Mesenchymal stem cell (in vitro differentiated cells and primary cell): ENCODE results near the gene HLCS.
"Not testable (repeated sequence)": the region's sequence is repeated elsewhere in the genome, so short reads cannot be mapped to it uniquely, and the experiment has no call there.

Source experiments
- DNase-seq: peaks from one replicate; pipeline ENCODE4 v3.0.0-alpha.2; 2013
- H2AFZ ChIP-seq: one replicate; pipeline ENCODE4 v1.6.1; 2013; ENCODE audit warnings: low read depth, mild to moderate bottlenecking, control low read depth, inconsistent platforms, low read length, moderate library complexity
- H2AK5ac ChIP-seq: 2 replicates; pipeline ENCODE4 v1.6.1; 2013; ENCODE audit warnings: low read length, moderate library complexity, mild to moderate bottlenecking, inconsistent platforms; ENCODE audit not compliant: severe bottlenecking
- H2BK120ac ChIP-seq: one replicate; pipeline ENCODE4 v1.6.1; 2013; ENCODE audit warnings: low read depth, mild to moderate bottlenecking, inconsistent platforms, low read length, moderate library complexity
- H2BK12ac ChIP-seq, 2 experiments: one replicate each; pipeline ENCODE4 v1.6.1; 2013; ENCODE audit warnings: inconsistent platforms in 2 of 2, low read length in 2 of 2, mild to moderate bottlenecking in 2 of 2, moderate library complexity in 2 of 2, control low read depth in 1 of 2
- H2BK15ac ChIP-seq: one replicate; pipeline ENCODE4 v1.6.1; 2013; ENCODE audit warnings: mild to moderate bottlenecking, low read depth, inconsistent platforms; ENCODE audit not compliant: poor library complexity, severe bottlenecking
- H2BK5ac ChIP-seq: 2 replicates; pipeline ENCODE4 v1.6.1; 2013; ENCODE audit warnings: low read depth, mild to moderate bottlenecking, low read length, control low read depth, inconsistent platforms; ENCODE audit not compliant: poor library complexity, severe bottlenecking
- H3K14ac ChIP-seq, 2 experiments: one replicate each; pipeline ENCODE4 v1.6.1; 2013; ENCODE audit warnings: inconsistent platforms in 2 of 2, low read length in 2 of 2, control low read depth in 1 of 2, mild to moderate bottlenecking in 1 of 2, moderate library complexity in 1 of 2
- H3K18ac ChIP-seq, 2 experiments: one replicate each; pipeline ENCODE4 v1.6.1; 2013; ENCODE audit warnings: inconsistent platforms in 2 of 2, low read length in 2 of 2, control low read depth in 1 of 2, low read depth in 1 of 2, mild to moderate bottlenecking in 1 of 2
- H3K23ac ChIP-seq, 2 experiments: one replicate each; pipeline ENCODE4 v1.6.1; 2013; ENCODE audit warnings: inconsistent platforms in 2 of 2, low read length in 2 of 2, mild to moderate bottlenecking in 2 of 2, moderate library complexity in 2 of 2, control low read depth in 1 of 2
- H3K27ac ChIP-seq: 2 replicates; pipeline ENCODE4 v1.5.1; 2013; ENCODE audit warnings: mild to moderate bottlenecking, moderate library complexity, low read length, control low read depth, inconsistent platforms; ENCODE audit not compliant: poor library complexity, severe bottlenecking
- H3K27me3 ChIP-seq, 2 experiments: 2 replicates each; pipeline versions ENCODE4 v1.6.1 to v1.7.0; 2013; ENCODE audit warnings: low read length in 2 of 2, mild to moderate bottlenecking in 2 of 2, moderate library complexity in 2 of 2, control low read depth in 1 of 2, inconsistent platforms in 1 of 2; ENCODE audit not compliant: control insufficient read depth in 1 of 2, insufficient read depth in 1 of 2
- H3K36me3 ChIP-seq, 2 experiments: 2 replicates each; pipeline versions ENCODE4 v1.6.1 to v1.7.0; 2013; ENCODE audit warnings: low read length in 2 of 2, control low read depth in 1 of 2, inconsistent platforms in 1 of 2, low read depth in 1 of 2, mild to moderate bottlenecking in 1 of 2; ENCODE audit not compliant: insufficient read depth in 2 of 2, control insufficient read depth in 1 of 2
- H3K4ac ChIP-seq, 2 experiments: one replicate each; pipeline ENCODE4 v1.6.1; 2013; ENCODE audit warnings: inconsistent platforms in 2 of 2, low read length in 2 of 2, mild to moderate bottlenecking in 2 of 2, moderate library complexity in 2 of 2, control low read depth in 1 of 2, low read depth in 1 of 2
- H3K4me1 ChIP-seq: 2 replicates; pipeline ENCODE4 v1.6.1; 2013; ENCODE audit warnings: low read depth, low read length, control low read depth; ENCODE audit not compliant: control insufficient read depth, insufficient read depth
- H3K4me2 ChIP-seq: 2 replicates; pipeline ENCODE4 v1.6.1; 2013; ENCODE audit warnings: low read length, mild to moderate bottlenecking, inconsistent platforms; ENCODE audit not compliant: poor library complexity, severe bottlenecking
- H3K4me3 ChIP-seq, 2 experiments: 2 replicates each; pipeline versions ENCODE4 v1.5.1 to v1.7.0; 2013; ENCODE audit warnings: low read length in 2 of 2, mild to moderate bottlenecking in 2 of 2, control low read depth in 1 of 2, low read depth in 1 of 2; ENCODE audit not compliant: insufficient read depth in 1 of 2
- H3K79me1 ChIP-seq: replicated peaks from 2 replicates; pipeline ENCODE4 v1.6.1; 2013; ENCODE audit warnings: mild to moderate bottlenecking, control low read depth, low read length, inconsistent platforms; ENCODE audit not compliant: poor library complexity, severe bottlenecking
- H3K9ac ChIP-seq: 2 replicates; pipeline ENCODE4 v1.7.0; 2013; ENCODE audit warnings: mild to moderate bottlenecking, low read length, moderate library complexity
- H3K9me3 ChIP-seq: 2 replicates; pipeline ENCODE4 v1.7.0; 2013; ENCODE audit warnings: mild to moderate bottlenecking, low read length; ENCODE audit not compliant: control insufficient read depth
- H4K8ac ChIP-seq: one replicate; pipeline ENCODE4 v1.6.1; 2013; ENCODE audit warnings: inconsistent platforms, mild to moderate bottlenecking, low read length, moderate library complexity
- H4K91ac ChIP-seq: one replicate; pipeline ENCODE4 v1.6.1; 2013; ENCODE audit warnings: mild to moderate bottlenecking, low read length, inconsistent platforms
- WGBS: methylation state at CpG from one replicate; pipeline ENCODE4 v1.1.7; 2013; ENCODE audit warnings: mixed read lengths; 5-methylcytosine and 5-hydroxymethylcytosine counted together

The HLCS gene

GRCh38 chr21:36960676-36961284 lies 5.7 kb downstream of the HLCS start:
- Histone ChIP-seq H2BK12ac (no peak overlapping the region), H2BK5ac (no peak overlapping the region), H3K27me3 (no peaks in the 10 kb centered on the region), H2BK15ac (no peak overlapping the region), H4K91ac (no peak overlapping the region), H4K8ac (no peak overlapping the region), H3K9me3 (no peaks in the 10 kb centered on the region), H3K4ac (no peak overlapping the region), H3K36me3 (peaks cover 22 to 30% of the 10 kb centered on the region in 2 experiments), H3K18ac (no peak overlapping the region), H2BK120ac (no peak overlapping the region), H3K4me2 (no peak overlapping the region), H3K27ac (no peak overlapping the region), H3K4me3 (no peak overlapping the region), H3K9ac (no peak overlapping the region), H3K4me1 (peaks cover 4% of the 10 kb centered on the region), H2AFZ (no peak overlapping the region), H2AK5ac (no peak overlapping the region), H3K79me1 (peaks cover 17% of the 10 kb centered on the region), H3K14ac (no peak overlapping the region), H3K23ac (no peak overlapping the region)
- WGBS = 97% methylated on average over 8 of the region's 8 CpGs
- DNase-seq = no peak

- H2AK5ac ChIP-seq = no peak overlapping the region
- H3K4me1 ChIP-seq = peaks cover 2% of the 10 kb centered on the region
- H2AFZ ChIP-seq = no peak overlapping the region
- no peak overlapping the region for H3K18ac ChIP-seq
- H3K27me3 ChIP-seq = no peaks in the 10 kb centered on the region
- H3K4me2 ChIP-seq = no peak overlapping the region
- no peak overlapping the region for H2BK5ac ChIP-seq
- H3K23ac ChIP-seq = no peak overlapping the region
- H2BK15ac ChIP-seq = no peak overlapping the region
- no peak overlapping the region for H3K14ac ChIP-seq
- no peak overlapping the region for H3K9ac ChIP-seq
- DNase-seq = no peak
- no peak overlapping the region for H2BK12ac ChIP-seq
- no peak overlapping the region for H4K91ac ChIP-seq
- 89% methylated on average over 17 of the region's 17 CpGs for WGBS
- H3K79me1 ChIP-seq = peaks cover 11% of the 10 kb centered on the region
- H3K27ac ChIP-seq = no peak overlapping the region
- no peak overlapping the region for H3K4me3 ChIP-seq
- H2BK120ac ChIP-seq = no peak overlapping the region
- H3K36me3 ChIP-seq = peaks cover 22 to 36% of the 10 kb centered on the region in 2 experiments
- no peaks in the 10 kb centered on the region for H3K9me3 ChIP-seq
- no peak overlapping the region for H4K8ac ChIP-seq
- no peak overlapping the region for H3K4ac ChIP-seq
Observed at GRCh38 chr21:36959020-36959835, 7.2 kb downstream of the HLCS start.

- no peak overlapping the region for H3K14ac ChIP-seq
- no peak overlapping the region for H3K9ac ChIP-seq
- H3K4me1 ChIP-seq = peaks cover 2% of the 10 kb centered on the region
- H2AFZ ChIP-seq = no peak overlapping the region
- H3K23ac ChIP-seq = no peak overlapping the region
- H3K79me1 ChIP-seq = peaks cover 12% of the 10 kb centered on the region
- peaks cover 22 to 34% of the 10 kb centered on the region in 2 experiments for H3K36me3 ChIP-seq
- no peak overlapping the region for H3K4me2 ChIP-seq
- no peak overlapping the region for H2BK120ac ChIP-seq
- H3K18ac ChIP-seq = no peak overlapping the region
- no peak for DNase-seq
- no peak overlapping the region for H2AK5ac ChIP-seq
- no peak overlapping the region for H4K8ac ChIP-seq
- H3K27me3 ChIP-seq = no peaks in the 10 kb centered on the region
- no peaks in the 10 kb centered on the region for H3K9me3 ChIP-seq
- H3K4me3 ChIP-seq = no peak overlapping the region
- no peak overlapping the region for H2BK12ac ChIP-seq
- H3K27ac ChIP-seq = no peak overlapping the region
- H3K4ac ChIP-seq = no peak overlapping the region
- WGBS = 92% methylated on average over 4 of the region's 4 CpGs
- H2BK15ac ChIP-seq = no peak overlapping the region
- no peak overlapping the region for H2BK5ac ChIP-seq
- H4K91ac ChIP-seq = no peak overlapping the region
Observed at GRCh38 chr21:36955783-36956182, 10.7 kb downstream of the HLCS start.

DNA sequence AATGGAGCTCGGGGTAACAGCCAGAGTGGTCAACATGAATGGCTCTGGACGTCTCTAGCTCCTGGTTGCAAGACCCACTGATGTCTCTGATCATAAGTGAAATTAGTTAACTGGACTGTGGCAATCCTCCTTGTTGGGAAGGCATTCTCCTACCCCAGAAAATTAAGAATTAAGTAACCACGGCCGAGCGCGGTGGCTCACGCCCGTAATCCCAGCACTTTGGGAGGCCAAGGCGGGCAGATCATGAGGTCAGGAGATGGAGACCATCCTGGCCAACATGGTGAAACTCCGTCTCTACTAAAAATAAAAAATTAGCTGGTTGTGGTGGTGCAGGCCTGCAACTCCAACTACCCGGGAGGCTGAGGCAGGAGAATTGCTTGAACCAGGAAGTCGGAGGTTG lies 14.1 kb downstream of the HLCS start:
- not testable (repeated sequence) for H2AK5ac ChIP-seq, H3K4me2 ChIP-seq, H2AFZ ChIP-seq, H3K4me1 ChIP-seq, H3K18ac ChIP-seq, H2BK120ac ChIP-seq, H2BK15ac ChIP-seq, H3K27ac ChIP-seq, H3K4ac ChIP-seq, H3K9me3 ChIP-seq, DNase-seq, H3K9ac ChIP-seq, H4K8ac ChIP-seq, H3K27me3 ChIP-seq, H4K91ac ChIP-seq, H2BK12ac ChIP-seq, H3K4me3 ChIP-seq, H2BK5ac ChIP-seq, H3K14ac ChIP-seq, H3K23ac ChIP-seq
- WGBS = 98% methylated on average over 12 of the region's 12 CpGs
- Histone ChIP-seq H3K79me1 (peaks cover 10% of the 10 kb centered on the region), H3K36me3 (peaks cover 10 to 38% of the 10 kb centered on the region in 2 experiments)
